ENCODE measurements around the gene PTCD2.
"Not testable (repeated sequence)": the region's sequence is repeated elsewhere in the genome, so short reads cannot be mapped to it uniquely, and the experiment has no call there.

Gene PTCD2

DNA sequence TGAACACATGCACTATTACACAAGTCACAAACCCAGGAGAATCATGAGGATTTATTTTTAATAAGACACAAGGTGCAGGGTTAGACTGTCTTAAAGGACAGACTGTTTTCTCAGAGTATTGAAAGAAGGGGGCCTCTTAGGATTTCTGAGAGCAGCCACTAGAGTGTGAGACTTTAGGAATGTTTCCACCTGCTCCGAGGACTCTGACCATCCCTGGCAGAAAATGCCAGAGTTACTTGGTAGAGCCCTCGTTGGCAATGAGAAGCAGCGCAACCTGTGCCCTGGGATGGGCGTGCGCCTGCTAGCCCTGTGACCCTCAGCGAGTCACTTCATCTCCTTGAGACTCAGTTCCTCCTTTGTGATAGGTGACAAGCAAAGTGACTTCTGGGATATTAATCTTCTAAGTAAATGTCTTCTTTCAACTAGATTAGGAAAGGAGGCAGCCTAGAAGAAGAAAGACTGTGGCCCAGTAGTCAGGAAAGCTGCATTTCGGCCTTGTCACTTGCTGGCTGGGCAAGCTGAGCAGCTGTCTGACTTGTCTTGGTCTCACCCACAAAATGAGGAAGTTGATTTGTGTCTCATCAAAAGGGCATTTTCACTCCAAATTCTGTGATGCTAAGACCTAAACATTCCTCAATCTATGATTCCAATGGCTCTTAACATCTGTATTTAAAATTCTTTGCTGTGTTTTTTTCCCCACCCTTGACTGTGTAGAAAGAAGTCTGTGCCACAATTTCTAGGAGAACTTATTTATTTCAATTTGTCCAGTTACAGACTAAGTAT lies 60.5 kb downstream of the PTCD2 start:
- DNase-seq (ENCODE audit: low read depth) = no peak

DNA sequence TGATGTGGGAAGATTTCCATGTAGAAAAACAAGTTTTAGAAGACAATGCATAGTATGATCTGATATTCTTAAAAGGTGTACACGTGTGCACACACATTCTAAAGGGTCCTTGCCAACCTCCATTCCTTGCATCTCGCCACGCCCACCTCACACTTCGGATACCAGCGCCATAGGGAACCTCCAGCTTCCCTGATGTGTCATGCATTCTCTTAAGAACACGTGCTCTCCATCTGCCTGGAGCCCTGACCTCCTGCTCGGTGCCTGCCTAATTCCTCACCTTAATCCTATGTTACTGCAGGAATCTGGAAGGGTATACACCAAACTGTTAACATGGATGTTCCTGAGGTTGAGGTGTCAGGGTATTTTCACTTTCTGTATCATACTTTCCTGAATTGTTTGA lies 63.1 kb downstream of the PTCD2 start:
- peak; percentile 73 for DNase-seq (ENCODE audit: low read depth)

DNA sequence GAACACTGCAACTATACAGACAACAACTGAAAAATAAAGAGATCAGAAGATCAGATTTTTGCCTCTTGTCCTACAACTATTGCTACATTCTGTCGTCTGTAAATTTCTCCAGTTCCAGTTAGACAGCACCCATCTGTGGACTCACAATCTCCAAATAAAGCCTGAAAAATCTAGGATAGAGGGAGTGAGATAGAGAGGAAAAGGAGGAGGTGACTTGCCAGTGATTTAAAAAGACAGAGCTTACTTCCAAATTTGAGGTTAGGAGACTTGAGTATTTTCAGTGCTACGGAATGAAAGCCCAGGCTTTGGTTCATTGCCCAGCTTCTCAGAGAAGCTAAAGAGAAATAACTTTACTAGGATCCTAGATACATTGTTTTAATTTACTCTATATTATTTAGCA lies 63.6 kb downstream of the PTCD2 start:
- no peak for DNase-seq (ENCODE audit: low read depth)

DNA sequence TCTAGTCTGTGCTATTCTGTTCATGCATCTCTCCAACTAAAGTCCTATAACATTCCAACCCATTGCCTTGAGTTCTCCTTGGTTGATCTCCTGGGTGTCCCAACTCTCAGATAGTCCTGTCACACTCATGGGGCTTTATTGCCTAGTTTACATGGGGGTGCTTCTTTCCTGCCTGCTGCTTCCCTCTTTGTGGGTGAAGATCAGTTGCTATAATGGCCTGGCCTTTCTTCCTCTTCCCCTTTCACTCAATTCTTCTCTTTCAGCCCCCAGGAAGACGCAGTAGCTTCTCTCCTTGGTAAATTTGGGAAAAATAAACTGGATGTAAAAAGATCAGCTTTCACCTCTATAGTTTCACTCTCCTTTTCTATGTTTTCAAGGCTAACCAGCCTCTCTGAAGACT lies 66.5 kb downstream of the PTCD2 start:
- no peak for DNase-seq (ENCODE audit: low read depth)

DNA sequence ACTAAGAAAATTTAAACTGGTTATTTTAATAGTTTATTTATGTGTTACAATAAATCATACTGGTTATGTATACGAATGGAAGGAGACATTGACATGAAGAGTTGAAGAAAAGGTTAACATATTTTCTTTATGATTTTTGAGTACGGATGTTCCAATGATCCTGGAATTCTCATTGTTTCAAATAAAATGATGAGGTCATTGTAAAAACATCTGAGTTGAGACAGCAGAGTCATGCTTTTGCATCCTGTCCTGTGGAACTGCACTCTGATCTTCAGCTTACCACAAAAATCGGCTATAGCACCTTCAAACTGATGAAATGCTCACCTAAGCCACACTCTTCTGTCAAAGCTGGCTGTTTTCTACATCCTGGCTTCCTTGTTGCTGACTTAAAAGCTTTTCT lies 67.8 kb downstream of the PTCD2 start:
- DNase-seq (ENCODE audit: low read depth) = peak; percentile 87

DNA sequence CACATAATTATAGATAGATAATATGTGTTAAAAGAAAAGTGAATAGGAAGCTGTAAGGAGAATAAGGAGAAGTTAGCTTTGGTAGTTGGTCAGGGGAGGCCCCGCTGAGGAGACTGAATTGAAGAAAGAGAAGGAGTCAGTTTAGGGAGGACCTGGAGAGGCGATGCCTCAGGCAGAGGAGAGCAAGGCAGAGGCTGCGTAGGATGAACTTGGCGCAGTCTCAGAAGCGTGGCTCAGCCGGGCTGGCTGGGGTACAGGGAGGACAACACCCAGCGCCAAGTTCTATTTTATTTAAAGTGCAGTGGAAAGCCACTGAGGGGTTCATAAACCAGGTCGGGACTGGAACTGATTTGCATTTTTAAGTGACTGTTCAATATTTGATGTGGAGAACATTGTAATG lies 68.5 kb downstream of the PTCD2 start:
- no peak for DNase-seq (ENCODE audit: low read depth)

DNA sequence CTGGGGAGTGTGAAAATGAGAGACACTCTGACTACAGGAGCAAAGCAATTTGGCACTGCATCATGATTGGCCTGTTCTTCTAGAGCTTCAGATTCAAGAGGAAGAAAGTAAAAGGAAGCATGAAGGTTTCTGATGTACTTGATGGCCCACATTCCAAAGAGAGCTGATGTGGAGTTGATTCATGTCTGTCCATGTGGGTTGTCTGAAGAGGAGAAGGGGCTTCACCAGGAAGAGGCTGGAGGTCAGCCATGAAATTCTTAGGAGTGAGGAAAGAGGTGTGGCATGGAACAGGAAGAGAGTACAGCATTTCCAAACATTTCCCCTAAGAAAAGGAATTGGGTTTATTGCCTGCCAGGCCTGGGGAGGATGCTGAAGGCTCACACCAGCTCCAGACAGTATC lies 70.7 kb downstream of the PTCD2 start:
- no peak for DNase-seq (ENCODE audit: low read depth)

DNA sequence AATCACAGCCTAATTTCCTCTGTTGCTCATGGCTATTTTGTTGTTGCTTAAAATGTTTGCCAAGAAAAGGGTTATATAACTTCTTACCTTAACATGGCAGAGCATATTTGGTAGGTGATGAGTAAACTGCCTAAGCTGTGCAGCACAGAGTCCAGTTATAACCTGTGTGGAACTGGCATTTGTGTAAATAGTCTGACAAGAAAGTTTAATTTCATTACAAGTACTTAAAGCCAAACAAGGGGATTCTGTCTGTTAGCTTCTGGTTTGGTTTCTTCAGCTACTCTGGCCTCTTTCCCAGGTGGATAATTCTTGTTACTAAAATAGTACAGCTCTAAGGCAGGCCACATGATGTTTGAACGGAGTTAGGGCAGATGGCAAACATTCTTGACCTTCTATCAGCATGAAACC lies 72.2 kb downstream of the PTCD2 start:
- no peak for DNase-seq (ENCODE audit: low read depth)

DNA sequence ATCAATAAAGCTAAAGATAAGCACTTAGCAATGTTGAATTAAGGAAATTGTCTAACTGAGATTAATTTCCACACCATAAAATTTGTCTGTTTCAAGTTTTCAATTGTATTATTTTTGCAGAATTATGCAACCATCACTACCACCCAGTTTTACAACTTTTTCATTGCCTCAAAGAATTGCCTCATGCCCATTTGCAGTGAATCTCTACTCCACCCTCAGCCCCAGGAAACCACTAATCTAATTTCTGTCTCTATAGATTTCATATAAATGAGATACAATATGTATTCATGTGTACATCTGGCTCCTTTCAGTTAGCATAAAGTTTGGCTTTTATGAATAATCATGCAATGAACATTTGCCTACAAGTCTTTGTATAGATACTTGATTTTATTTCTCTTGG lies 72.9 kb downstream of the PTCD2 start:
- no peak for DNase-seq (ENCODE audit: low read depth)

DNA sequence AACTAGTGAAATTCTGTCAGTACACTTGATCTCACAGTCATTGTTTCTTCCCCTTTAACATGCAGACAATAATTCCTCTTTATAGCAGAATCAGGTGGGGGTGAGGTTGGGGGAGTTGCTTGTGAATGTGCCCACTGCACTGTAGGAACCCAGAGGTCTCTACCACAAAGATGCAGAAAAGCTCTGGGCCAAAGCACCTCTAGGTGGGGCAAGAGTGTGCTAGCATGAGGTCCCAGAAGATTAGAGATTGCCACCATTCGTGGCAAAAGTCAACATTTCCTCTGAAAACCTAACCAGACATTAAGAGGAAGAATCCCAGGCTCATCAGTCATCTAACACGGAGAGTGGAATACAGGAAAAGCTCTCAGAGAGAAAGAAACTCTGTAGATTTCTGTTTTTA lies 74.5 kb downstream of the PTCD2 start:
- DNase-seq (ENCODE audit: low read depth) = no peak

DNA sequence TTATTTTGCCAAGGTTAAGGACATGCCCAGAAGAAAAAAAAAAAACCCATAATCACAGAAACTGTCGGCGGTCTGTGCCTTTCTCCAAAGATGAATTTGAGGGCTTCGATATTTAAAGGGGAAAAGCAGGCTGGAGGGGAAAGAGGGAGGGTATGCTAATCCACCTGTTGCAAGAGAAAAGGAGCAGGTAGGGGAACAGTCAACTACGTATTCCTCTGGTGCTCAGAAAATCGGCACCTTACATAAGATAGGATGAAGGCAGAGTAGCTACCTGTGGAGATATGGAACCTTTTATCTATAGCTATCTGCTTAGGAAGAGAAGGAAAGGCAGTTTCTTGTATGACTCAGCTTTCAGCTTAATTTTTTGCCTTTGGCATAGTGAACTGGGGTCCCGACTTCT lies 77.7 kb downstream of the PTCD2 start:
- DNase-seq (ENCODE audit: low read depth) = no peak

DNA sequence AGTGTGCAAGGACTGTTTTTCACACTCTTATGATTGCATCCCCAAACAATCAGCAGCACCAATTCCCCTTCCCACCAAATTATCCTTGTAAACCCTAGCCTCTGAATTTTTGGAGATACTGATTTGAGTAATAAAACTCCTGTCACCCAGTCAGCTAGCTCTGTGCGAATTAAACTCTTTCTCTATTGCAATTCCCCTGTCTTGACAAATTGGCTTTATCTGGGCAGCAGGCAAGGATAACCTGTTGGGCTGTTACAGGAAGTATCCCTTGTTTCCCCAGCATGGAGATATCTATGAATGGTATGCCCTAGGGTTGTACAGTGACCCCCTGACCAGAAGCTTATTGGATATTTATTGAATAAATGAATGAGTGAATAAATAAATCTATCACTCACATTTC lies 80.8 kb downstream of the PTCD2 start:
- no peak for DNase-seq (ENCODE audit: low read depth)

DNA sequence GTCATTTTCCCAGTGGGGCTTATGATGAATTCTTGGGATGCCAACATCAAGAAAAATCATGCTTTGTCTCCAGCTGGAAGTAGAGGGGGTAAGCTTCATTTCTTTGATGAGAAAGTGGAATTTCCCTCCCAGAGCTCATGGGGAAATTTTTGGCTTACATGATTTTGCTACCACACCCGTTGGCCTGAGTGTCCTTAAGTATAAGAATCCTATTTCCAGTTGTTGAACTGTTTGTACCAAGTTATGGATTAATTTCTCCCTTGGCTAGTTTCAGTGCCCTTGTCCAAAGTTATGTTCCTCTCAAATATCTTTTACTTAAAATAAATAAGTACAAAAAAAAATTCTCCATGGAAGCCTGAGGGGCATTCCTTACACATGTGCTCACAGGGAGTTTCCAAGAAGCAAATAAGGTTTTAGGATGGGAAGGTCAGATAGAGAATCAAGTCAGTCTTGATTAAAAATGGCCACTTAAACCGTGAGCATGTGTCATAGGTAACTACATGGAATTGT lies 82.3 kb downstream of the PTCD2 start:
- no peak for DNase-seq (ENCODE audit: low read depth)

DNA sequence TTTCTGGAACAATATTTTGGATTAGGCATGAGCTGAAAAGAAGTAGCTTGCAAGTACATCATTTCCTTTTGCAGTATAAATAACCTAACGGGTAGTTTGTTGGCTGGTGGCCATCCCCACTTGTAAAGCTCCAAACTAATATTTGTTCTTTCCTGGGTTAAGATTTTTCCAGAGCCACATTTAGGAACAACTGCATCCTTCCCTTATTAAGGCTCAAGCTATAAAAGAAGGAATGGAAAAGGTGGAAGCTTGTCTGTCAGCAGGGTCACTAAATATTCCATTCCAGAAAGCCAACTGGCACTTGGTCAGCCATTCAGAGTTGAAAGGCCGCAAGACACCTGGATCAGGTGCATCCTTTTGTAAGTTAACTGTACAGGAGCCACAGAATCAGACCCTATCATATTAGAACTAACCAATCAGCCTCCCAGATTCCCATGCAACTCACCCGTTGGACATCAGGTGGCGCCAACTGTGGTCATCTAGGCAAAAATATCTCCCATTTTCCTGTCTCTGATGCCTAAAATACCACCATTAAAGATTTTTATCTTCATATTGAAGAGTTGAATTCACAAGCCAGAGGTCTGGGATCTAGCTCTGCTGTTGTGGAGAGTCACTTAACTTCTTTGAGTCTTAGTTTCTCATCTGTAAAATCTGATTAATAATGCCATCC lies 82.9 kb downstream of the PTCD2 start:
- DNase-seq (ENCODE audit: low read depth) = no peak

DNA sequence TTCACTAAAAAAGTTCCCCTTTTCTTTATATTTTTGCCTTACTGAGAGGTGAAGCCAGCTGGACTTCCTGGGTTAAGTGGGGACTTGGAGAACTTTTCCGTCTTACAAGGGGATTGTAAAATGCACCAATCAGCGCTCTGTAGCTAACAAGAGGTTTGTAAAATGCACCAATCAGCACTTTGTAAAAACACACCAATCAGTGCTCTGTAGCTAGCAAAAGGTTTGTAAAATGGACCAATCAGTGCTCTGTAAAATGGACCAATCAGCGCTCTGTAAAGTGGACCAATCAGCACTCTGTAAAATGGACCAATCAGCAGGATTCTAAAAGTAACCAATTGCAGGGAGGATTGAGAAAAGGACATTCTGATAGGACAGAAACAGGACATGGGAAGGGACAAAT lies 84.6 kb downstream of the PTCD2 start:
- DNase-seq (ENCODE audit: low read depth) = not testable (repeated sequence)

DNA sequence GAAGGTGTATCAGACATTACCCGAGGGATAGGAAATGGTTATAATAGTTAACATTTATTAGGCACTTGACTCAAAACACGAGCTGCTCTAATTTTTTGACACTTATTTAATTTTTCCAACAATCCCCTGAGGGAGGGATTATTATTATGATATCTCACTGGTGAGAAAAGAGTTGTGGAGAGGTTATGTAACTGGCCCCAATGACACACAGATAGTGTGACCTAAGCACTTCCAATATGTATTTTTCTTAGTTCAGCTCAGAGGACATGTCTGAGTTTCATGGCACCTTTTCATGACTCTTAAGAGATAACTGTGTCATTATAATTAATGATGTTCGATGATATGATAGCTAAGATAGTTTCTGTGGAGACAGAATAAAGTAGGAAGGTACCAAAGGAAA lies 86.9 kb downstream of the PTCD2 start:
- no peak for DNase-seq (ENCODE audit: low read depth)

DNA sequence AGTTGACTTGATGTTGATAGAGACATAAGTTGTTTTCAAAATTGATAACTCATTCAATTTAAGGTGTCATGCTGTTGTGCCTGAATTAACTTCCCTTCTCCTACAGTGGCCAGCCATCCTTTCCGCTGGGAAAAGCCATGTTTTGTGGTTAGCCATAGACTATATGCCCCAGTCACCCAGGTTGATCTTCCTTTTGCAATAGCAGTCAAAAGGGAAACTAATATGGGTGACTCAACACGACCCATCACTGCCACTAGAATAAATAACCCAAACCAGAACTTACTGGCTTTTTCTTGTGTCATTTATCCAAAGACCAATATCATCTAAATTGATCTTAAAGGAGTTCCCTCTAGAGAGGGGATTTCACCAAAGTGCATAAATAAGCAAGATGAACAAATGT lies 87.4 kb downstream of the PTCD2 start:
- DNase-seq (ENCODE audit: low read depth) = peak; percentile 26

DNA sequence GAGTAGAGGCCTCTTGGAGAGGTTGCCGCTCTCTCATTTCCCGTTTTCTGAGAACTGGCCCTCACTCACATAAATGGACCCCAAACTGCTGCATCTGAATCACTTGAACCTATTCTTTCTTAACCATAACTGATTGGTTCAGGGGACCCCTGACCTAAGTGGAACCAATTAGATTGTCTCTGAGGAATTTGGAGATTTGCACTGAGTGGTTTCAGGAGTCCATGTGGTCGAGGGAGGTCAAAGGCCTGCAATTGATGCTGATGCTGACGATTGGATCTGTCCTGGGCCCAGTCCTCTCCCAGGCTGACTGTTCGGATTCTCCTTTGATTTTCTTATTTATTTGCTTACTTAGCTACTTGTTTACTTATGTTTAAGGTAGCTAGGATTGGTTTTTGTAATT lies 88.0 kb downstream of the PTCD2 start:
- DNase-seq (ENCODE audit: low read depth) = no peak

DNA sequence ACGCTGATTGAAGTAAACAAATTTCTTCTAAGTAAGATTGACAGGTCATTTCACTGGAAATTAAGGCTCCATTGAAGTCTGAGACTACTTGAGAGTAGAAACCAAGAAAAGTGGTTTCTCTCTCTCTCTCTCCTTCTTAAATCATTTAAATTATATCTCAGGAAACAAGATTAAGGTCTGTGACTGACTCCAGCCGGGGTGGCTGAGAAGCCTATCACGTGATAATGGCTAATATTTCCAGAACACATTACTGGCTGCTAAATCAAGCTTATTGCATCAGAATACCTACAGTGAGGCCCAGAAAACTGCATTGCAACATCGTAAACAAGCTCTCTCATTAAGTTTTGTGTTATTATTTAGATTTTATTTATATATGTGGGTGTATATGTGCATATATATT lies 88.4 kb downstream of the PTCD2 start:
- no peak for DNase-seq (ENCODE audit: low read depth)

DNA sequence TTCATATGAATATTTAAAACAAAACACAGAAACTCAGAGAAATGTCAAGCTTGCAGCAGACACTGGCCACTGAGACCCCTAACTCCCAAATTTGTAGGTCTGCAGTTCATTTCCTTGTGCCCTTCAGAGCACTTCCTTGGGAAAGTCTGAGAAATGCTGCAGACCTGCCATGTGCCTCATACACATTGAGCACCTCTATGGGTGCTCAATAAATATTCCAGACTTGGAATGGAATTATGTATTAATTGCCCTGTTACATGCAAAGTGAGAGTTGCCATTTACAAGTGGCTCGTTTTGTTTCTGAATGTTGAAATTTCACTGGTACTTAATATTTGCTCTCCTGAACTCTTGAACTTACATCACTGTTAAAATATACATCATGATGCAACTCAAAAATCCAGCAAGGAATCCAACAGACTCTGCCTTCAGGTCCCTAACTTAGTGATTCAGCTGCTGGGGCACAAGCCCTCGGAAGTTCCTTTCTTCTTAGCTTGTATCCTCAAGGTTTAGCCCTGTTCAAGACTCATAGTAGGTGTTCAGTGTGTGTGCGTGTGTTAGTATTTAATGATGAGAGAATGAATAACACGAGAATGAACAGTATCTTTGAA lies 90.6 kb downstream of the PTCD2 start:
- DNase-seq (ENCODE audit: low read depth) = no peak

DNA sequence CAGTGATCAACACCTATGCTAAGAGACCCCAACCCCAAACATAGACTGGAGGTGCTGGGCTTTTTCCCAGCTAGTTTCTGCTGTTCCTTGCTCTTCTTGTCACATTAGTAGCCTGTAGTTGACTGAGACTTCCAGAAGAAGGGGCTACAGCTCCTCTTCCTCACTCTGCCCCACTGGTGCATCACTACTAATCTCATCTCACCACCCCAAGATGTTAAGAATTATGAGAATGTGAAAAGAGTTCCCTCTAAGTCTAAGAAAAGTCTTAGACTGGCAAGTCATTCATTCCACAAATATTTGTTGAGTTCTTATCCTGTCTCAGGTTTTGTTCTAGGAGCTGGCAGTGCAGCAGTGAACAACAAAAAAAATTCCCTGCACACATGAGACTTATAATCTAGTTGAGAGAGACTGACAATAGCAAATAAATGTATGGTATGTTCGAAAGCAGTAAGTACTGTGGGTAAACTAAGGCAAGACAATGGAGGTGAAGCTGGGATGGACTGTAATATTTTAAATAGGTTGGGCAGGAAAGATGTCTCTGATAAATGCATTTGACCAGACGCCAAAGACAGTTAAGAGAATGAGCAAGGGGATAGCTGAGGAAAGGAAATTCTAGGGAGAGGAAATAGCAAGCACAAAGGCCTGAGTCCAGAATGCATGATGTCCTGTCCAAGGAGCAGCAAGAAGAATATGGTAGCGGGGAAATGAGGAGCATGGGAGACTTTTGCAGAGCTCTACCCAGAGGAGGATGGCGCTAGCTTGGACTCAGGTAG lies 92.3 kb downstream of the PTCD2 start:
- no peak for DNase-seq (ENCODE audit: low read depth)

DNA sequence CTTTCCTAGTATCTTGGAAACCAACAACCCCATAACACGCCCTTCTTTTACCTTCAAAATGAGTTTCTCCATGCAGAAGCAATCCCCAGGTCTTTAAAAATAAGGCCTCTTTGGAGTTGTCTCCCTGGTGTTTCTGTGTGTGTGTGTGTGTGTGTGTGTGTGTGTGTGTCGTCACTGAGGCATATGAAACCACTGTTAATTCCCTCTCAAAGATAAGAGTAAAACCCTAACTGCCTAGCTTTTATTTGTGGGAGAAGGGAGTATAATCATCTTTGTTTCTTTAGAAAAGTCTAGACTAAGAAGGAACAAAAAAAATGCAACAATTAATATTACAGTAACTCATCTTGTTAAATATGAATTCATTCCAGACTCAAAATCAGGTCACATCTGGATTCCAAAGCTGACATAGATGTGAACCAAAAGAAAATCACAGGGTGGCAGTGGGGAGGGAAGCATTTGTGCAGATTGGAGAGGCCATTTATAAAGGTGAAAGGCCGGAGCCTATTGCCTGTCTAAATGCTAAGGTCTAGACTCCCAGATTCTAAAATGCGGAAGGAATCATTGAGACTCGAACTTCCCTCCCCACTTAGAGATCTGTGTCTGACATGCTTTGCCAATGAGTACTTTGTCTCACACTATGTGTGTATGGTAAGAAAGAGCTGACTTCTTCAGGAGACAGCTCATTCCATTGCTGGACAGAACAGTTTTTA lies 95.6 kb downstream of the PTCD2 start:
- DNase-seq (ENCODE audit: low read depth) = no peak
